ENCODE data around the gene COPRS.

GRCh38 chr17:31823014-31823413, 36.0 kb downstream of the COPRS start:
- TF ChIP-seq FOXP1 (CRISPR knock-in tag; IDR thresholded peaks at IDR 0.05; ENCODE audit: borderline replicate concordance) (no peak), CTCF (IDR thresholded peaks at IDR 0.05) (no peak), CREB1 (CRISPR knock-in tag; IDR thresholded peaks at IDR 0.05) (no peak), CREM (CRISPR knock-in tag; IDR thresholded peaks at IDR 0.05) (no peak), JUN (CRISPR knock-in tag; IDR thresholded peaks at IDR 0.05) (no peak), FOXP4 (CRISPR knock-in tag; IDR thresholded peaks at IDR 0.05) (no peak), ESRRA (CRISPR knock-in tag; IDR thresholded peaks at IDR 0.05; ENCODE audit: borderline replicate concordance) (no peak), E2F4 (CRISPR knock-in tag; IDR thresholded peaks at IDR 0.05; ENCODE audit: borderline replicate concordance, low read depth) (no peak), MXD4 (CRISPR knock-in tag; IDR thresholded peaks at IDR 0.05; ENCODE audit: borderline replicate concordance) (no peak), FOXK1 (CRISPR knock-in tag; IDR thresholded peaks at IDR 0.05) (no peak), MYBL2 (CRISPR knock-in tag; IDR thresholded peaks at IDR 0.05) (no peak), ATF2 (CRISPR knock-in tag; IDR thresholded peaks at IDR 0.05; ENCODE audit: borderline replicate concordance, low read depth) (no peak), GTF2I (CRISPR knock-in tag; conservative IDR thresholded peaks at IDR 0.05) (no peak)
